Breast epithelium (tissue), 3 donors: ENCODE measurements around the gene CDCP1.

Experiments
- CTCF ChIP-seq, 3 donors: fragments of 450-650 bp; IDR thresholded peaks; one replicate each; pipeline ENCODE4 v1.5.1; 2016 to 2017; ENCODE audit warnings: antibody characterized with exemption in 3 of 3, mild to moderate bottlenecking in 3 of 3, moderate library complexity in 3 of 3
- POLR2A ChIP-seq: fragments of 450-650 bp; IDR thresholded peaks from one replicate; pipeline ENCODE4 v1.6.1; 2016; ENCODE audit warnings: antibody characterized with exemption, mild to moderate bottlenecking, moderate library complexity
- POLR2AphosphoS5 ChIP-seq, 3 donors: sonication (generic); formaldehyde crosslinking; IDR thresholded peaks; one replicate each; pipeline ENCODE4 v1.6.1; 2017; ENCODE audit warnings: antibody characterized with exemption in 3 of 3

DNA sequence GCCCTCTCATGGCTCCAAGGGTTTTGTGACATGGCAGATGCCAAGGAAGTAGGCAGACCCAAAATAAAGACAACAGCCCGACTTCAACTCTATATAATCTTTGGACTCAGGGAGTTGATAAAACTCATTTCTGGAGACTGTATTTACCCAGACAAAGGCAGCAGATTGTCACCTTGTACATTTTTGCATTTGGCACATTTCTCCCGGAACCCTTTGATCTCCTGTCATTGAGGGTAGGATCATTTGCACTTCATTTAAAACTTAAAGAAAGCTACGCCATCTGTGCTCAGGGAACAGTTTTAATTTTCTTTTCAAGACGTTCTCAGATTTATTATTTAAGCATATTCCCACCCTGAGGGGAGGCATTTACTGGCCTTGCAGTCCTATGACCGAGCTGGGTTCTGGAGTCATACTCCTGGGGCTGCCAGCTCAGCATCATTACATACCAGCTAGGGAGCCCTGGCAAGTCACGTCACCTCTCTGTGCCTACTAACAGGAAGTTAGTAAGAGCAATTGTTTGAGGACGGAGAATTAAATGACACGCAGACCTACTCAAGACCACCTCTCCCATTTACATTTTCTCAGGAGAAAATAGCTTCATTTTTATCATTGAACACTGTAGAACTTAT lies 5.9 kb downstream of the CDCP1 start:
- TF ChIP-seq CTCF (IDR thresholded peaks at IDR 0.05), result no peak
- no peak for TF ChIP-seq POLR2A
- no peak for TF ChIP-seq POLR2AphosphoS5 (IDR thresholded peaks at IDR 0.05)
